Endothelial cell of umbilical vein (primary cell): ENCODE results near the gene ZC3HAV1. TPM values are rescaled to one million over a fixed set of nuclear protein-coding genes. Genes with fewer than 3 reads are reported as not detected.

Experiments
- BruUV-seq: library from RNA; stranded (reverse); fragments of 400-500 nt; replicated peaks from 2 replicates; lab custom pipeline; 2021; lab: Mats Ljungman, UMichigan
- CTCF ChIA-PET: fragments of 300-600, 350-600 bp; sonication (Branson Sonifier 250); formaldehyde crosslinking; loops from one replicate; lab custom pipeline; 2021; ENCODE audit warnings: antibody characterized with exemption, inconsistent platforms; lab: Charles Lee
- POLR2A ChIA-PET: fragments of 300-600, 350-600 bp; sonication (Branson Sonifier 250); formaldehyde crosslinking; loops from one replicate; lab custom pipeline; 2021; ENCODE audit warnings: antibody characterized with exemption, inconsistent platforms; lab: Charles Lee
- DNase-seq: peaks from one replicate; pipeline ENCODE4 v3.0.0-alpha.2; 2011; ENCODE audit warnings: low read depth, low spot score
- FAIRE-seq: peaks from 2 replicates; lab custom pipeline; 2011; peaks lifted over from hg19 to GRCh38; lab: Jason Lieb, UNC
- H2AFZ ChIP-seq: 2 replicates; pipeline ENCODE4 v1.6.0; 2012; ENCODE audit warnings: low read depth, low read length, control low read depth, inconsistent platforms
- H3K27ac ChIP-seq: 2 replicates; pipeline ENCODE4 v1.5.1; 2011; ENCODE audit warnings: low read depth, mild to moderate bottlenecking, control low read depth, low read length, moderate library complexity; ENCODE audit not compliant: insufficient read depth
- H3K27me3 ChIP-seq, 2 experiments: 2 replicates each; pipeline versions ENCODE4 v1.6.0 to v1.6.1; 2011; ENCODE audit warnings: low read length in 2 of 2, mixed read lengths in 1 of 2; ENCODE audit not compliant: control insufficient read depth in 2 of 2, insufficient read depth in 2 of 2
- H3K36me3 ChIP-seq, 2 experiments: 2 replicates in 1 of 2; 3 replicates in 1 of 2; pipeline ENCODE4 v1.5.1; 2011; ENCODE audit warnings: low read length in 2 of 2, mild to moderate bottlenecking in 1 of 2, moderate library complexity in 1 of 2; ENCODE audit not compliant: control insufficient read depth in 2 of 2, insufficient read depth in 2 of 2; ENCODE audit errors: extremely low read depth in 1 of 2
- H3K4me1 ChIP-seq: 3 replicates; pipeline ENCODE4 v1.5.1; 2011; ENCODE audit warnings: mild to moderate bottlenecking, low read length; ENCODE audit not compliant: control insufficient read depth, insufficient read depth; ENCODE audit errors: extremely low read depth
- H3K4me2 ChIP-seq: 2 replicates; pipeline ENCODE4 v1.6.1; 2011; ENCODE audit warnings: low read length, control low read depth, mixed read lengths; ENCODE audit not compliant: insufficient read depth
- H3K4me3 ChIP-seq, 3 experiments: fragments of 200-600 bp in 1 of 3; sonication (generic), shearing (Covaris generic) in 1 of 3; replicated peaks in 1 of 3; 2 replicates each; pipeline ENCODE4 v1.5.1; 2011 to 2016; ENCODE audit warnings: control low read depth in 3 of 3, low read length in 3 of 3, mild to moderate bottlenecking in 2 of 3, inconsistent platforms in 1 of 3, low read depth in 1 of 3, moderate library complexity in 1 of 3; ENCODE audit not compliant: insufficient read depth in 1 of 3
- H3K79me2 ChIP-seq: 2 replicates; pipeline ENCODE4 v1.6.0; 2012; ENCODE audit warnings: low read length, inconsistent platforms; ENCODE audit not compliant: control insufficient read depth, insufficient read depth
- H3K9ac ChIP-seq: replicated peaks from 2 replicates; pipeline ENCODE3; 2011; ENCODE audit warnings: low read length, control low read depth; ENCODE audit not compliant: insufficient read depth; ENCODE audit errors: extremely low read depth
- H3K9me1 ChIP-seq: replicated peaks from 3 replicates; pipeline ENCODE4 v1.6.0; 2011; ENCODE audit warnings: mild to moderate bottlenecking, low read length; ENCODE audit not compliant: control insufficient read depth, insufficient read depth; ENCODE audit errors: extremely low read depth
- H3K9me3 ChIP-seq: replicated peaks from 2 replicates; pipeline ENCODE4 v1.5.1; 2012; ENCODE audit warnings: low read length, inconsistent platforms; ENCODE audit not compliant: control insufficient read depth, insufficient read depth
- H4K20me1 ChIP-seq: replicated peaks from 2 replicates; pipeline ENCODE3; 2011; ENCODE audit warnings: mild to moderate bottlenecking, low read length; ENCODE audit not compliant: control insufficient read depth, insufficient read depth; ENCODE audit errors: extremely low read depth
- CTCF ChIP-seq, 2 donors: IDR thresholded peaks; 1 replicate in 1 of 2; 2 replicates in 1 of 2; pipeline ENCODE4 v1.5.1; 2011; ENCODE audit warnings: low read length in 2 of 2, mild to moderate bottlenecking in 2 of 2, moderate library complexity in 2 of 2, control low read depth in 1 of 2, inconsistent platforms in 1 of 2, low read depth in 1 of 2; ENCODE audit not compliant: insufficient read depth in 1 of 2; ENCODE audit errors: extremely low read depth in 1 of 2
- EZH2 ChIP-seq: IDR thresholded peaks from 2 replicates; pipeline ENCODE4 v1.6.1; 2012; ENCODE audit warnings: borderline replicate concordance, low read depth, mild to moderate bottlenecking, moderate library complexity, low read length, inconsistent platforms; ENCODE audit not compliant: severe bottlenecking
- FOS ChIP-seq: IDR thresholded peaks from 2 replicates; pipeline ENCODE4 v1.6.1; 2011; ENCODE audit warnings: mild to moderate bottlenecking, low read length, moderate library complexity, borderline replicate concordance; ENCODE audit not compliant: insufficient read depth
- GATA2 ChIP-seq: IDR thresholded peaks from 2 replicates; pipeline ENCODE4 v1.7.0; 2011; ENCODE audit warnings: low read depth, mild to moderate bottlenecking, moderate library complexity, mixed read lengths, low read length; ENCODE audit not compliant: insufficient read length, insufficient read depth
- JUN ChIP-seq: IDR thresholded peaks from 2 replicates; pipeline ENCODE4 v1.6.1; 2011; ENCODE audit warnings: borderline replicate concordance, low read depth; ENCODE audit not compliant: insufficient read length, insufficient read depth
- MYC ChIP-seq: IDR thresholded peaks from one replicate; pipeline ENCODE4 v1.6.1; 2011; ENCODE audit warnings: mild to moderate bottlenecking, low read depth, low read length
- POLR2A ChIP-seq: IDR thresholded peaks from 2 replicates; pipeline ENCODE4 v1.6.1; 2012; ENCODE audit warnings: low read depth, mild to moderate bottlenecking, control low read depth, low read length
- POLR2AphosphoS5 ChIP-seq: IDR thresholded peaks from 2 replicates; pipeline ENCODE4 v1.6.1; 2012; ENCODE audit warnings: low read depth, mild to moderate bottlenecking, control low read depth, low read length, moderate library complexity; ENCODE audit not compliant: insufficient read depth
- dilution Hi-C: fragments of 300-500 bp; cut with MboI; formaldehyde crosslinking; loops from one replicate; pipeline ENCODE4 v1.15.0; 2019; ENCODE audit warnings: low sequenced_read_pairs; ENCODE audit not compliant: extremely low pct_ligation_motif_present
- intact Hi-C: fragments of 100-400 bp; cut with micrococcal nuclease; formaldehyde crosslinking; loops from one replicate; pipeline ENCODE4 v1.10.0; 2022
- polyA plus RNA-seq, 4 experiments: library from polyadenylated mRNA; depleted of rRNA in 3 of 4; stranded (reverse) in 3 of 4; unstranded in 1 of 4; fragments of >200 nt; gene quantifications; 2 replicates each; pipeline versions ENCODE4 v1.2.1 to v1.2.3, GENCODE V29; 2011 to 2012; ENCODE audit warnings: missing spikeins in 1 of 4
- total RNA-seq: library from RNA; stranded (reverse); gene quantifications from 2 replicates; pipeline ENCODE4 v1.2.3, GENCODE V29; 2021
- TF ChIP-seq, protein P1 (sequence below): IDR thresholded peaks from 2 replicates; pipeline ENCODE4 v1.6.1; 2011; ENCODE audit not compliant: insufficient read depth, insufficient read length

ZC3HAV1 gene
- total and polyA plus RNA-seq, 2 donors (not counting 3 experiments of a cell fraction or from before 2014, with no cell fraction given) = 17.1 to 37.7 TPM

- CTCF ChIA-PET = interaction anchor here (1.4 to 1.8 kb wide), 2 partner anchors 36 to 152 kb away, joined by 3 to 5 read pairs; no protein-coding TSS in a partner anchor
- Histone ChIP-seq H3K9me1 (no peaks in the 10 kb centered on the region), H2AFZ (no peak overlapping the region), H3K9me3 (no peaks in the 10 kb centered on the region), H3K4me1 (peaks cover 10% of the 10 kb centered on the region), H4K20me1 (no peaks in the 10 kb centered on the region), H3K36me3 (no peaks in the 10 kb centered on the region), H3K79me2 (peaks cover 14% of the 10 kb centered on the region), H3K27ac (no peak overlapping the region), H3K9ac (no peak overlapping the region), H3K27me3 (no peaks in the 10 kb centered on the region), H3K4me2 (no peak overlapping the region), H3K4me3 (no peak overlapping the region)
- TF ChIP-seq CTCF (IDR thresholded peaks at IDR 0.05; ENCODE audit: extremely low read depth in 1 of 2, insufficient read depth in 1 of 2, low read depth in 1 of 2, low read length in 2 of 2) (no peak), MYC (no peak), POLR2A (no peak), EZH2 (no peak), POLR2AphosphoS5 (no peak), JUN (no peak), FOS (no peak), GATA2 (no peak)
- TF ChIP-seq, protein P1, sequence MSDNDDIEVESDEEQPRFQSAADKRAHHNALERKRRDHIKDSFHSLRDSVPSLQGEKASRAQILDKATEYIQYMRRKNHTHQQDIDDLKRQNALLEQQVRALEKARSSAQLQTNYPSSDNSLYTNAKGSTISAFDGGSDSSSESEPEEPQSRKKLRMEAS = no peak
- intact Hi-C loops (loop anchor here (5.0 kb wide), 2 partner anchors 151 to 304 kb away; partner anchors contain the start of gene FMC1), dilution Hi-C loops (no loop called here)
- no peak for DNase-seq
- no TSS peak for BruUV-seq
- POLR2A ChIA-PET = no interaction called here
- FAIRE-seq = no peak
These were observed 70.8 kb downstream of the ZC3HAV1 start for GRCh38 chr7:139038691-139039090.
